Measurements from ENCODE around the gene SLC35C1.

Gene SLC35C1

GRCh38 chr11:45779602-45780001 is 25.3 kb upstream of the SLC35C1 start:
- Histone ChIP-seq H3K4me2 (ENCODE audit: low read depth, low read length, poor library complexity, severe bottlenecking) (no peak overlapping the region), H3K9me2 (replicated peaks; ENCODE audit: low read depth, low read length) (no peaks in the 10 kb centered on the region), H2AFZ (ENCODE audit: low read length) (no peak overlapping the region), H3K36me3 (ENCODE audit: insufficient read depth, low read length) (no peaks in the 10 kb centered on the region), H3K9ac (ENCODE audit: low read depth, low read length, poor library complexity, severe bottlenecking) (no peak overlapping the region), H3F3A (ENCODE audit: low read depth) (no peaks in the 10 kb centered on the region), H3K79me2 (ENCODE audit: insufficient read depth, low read length) (no peaks in the 10 kb centered on the region), H3K9me3 (ENCODE audit: insufficient read depth, low read depth, low read length) (no peaks in the 10 kb centered on the region), H3K27me3 (ENCODE audit: insufficient read depth, low read length, poor library complexity, severe bottlenecking) (no peaks in the 10 kb centered on the region), H4K20me1 (ENCODE audit: insufficient read depth, low read length, poor library complexity, severe bottlenecking) (no peaks in the 10 kb centered on the region), H3K4me3 (ENCODE audit: low read length, poor library complexity, severe bottlenecking) (no peak overlapping the region), H3K4me1 (ENCODE audit: insufficient read depth, low read length, poor library complexity, severe bottlenecking) (no peaks in the 10 kb centered on the region)
- TF ChIP-seq CTCF (conservative IDR thresholded peaks at IDR 0.05; ENCODE audit: low read length) = no peak
- TF ChIP-seq EZH2phosphoT487 (IDR thresholded peaks at IDR 0.05; ENCODE audit: borderline replicate concordance) = no peak

DNA sequence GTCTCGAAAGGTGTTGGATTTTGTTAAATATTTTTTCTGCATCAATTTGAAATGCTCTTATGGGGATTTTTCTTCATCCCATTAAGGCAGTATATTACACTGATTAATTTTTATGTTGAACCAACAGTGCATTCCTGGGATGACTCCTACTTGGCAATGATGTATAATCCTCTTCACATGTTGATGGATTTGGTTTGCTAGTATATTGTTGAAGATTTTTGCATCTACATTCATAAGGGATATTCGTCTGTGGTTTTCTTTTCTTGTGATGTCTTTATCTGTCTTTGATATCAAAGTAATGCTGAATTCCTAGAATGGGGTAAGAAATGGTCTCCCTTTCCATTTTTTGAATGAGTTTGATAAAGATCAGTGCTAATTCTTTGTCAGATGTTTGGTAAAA is 18.7 kb upstream of the SLC35C1 start:
- no peaks in the 10 kb centered on the region for H3K9me2 ChIP-seq (replicated peaks; ENCODE audit: low read depth, low read length)
- H4K20me1 ChIP-seq (ENCODE audit: insufficient read depth, low read length, poor library complexity, severe bottlenecking) = no peaks in the 10 kb centered on the region
- no peaks in the 10 kb centered on the region for H3K27me3 ChIP-seq (ENCODE audit: insufficient read depth, low read length, poor library complexity, severe bottlenecking)
- H2AFZ ChIP-seq (ENCODE audit: low read length) = no peak overlapping the region
- no peak overlapping the region for H3K4me2 ChIP-seq (ENCODE audit: low read depth, low read length, poor library complexity, severe bottlenecking)
- H3F3A ChIP-seq (ENCODE audit: low read depth) = no peaks in the 10 kb centered on the region
- no peaks in the 10 kb centered on the region for H3K79me2 ChIP-seq (ENCODE audit: insufficient read depth, low read length)
- no peak overlapping the region for H3K9ac ChIP-seq (ENCODE audit: low read depth, low read length, poor library complexity, severe bottlenecking)
- H3K4me3 ChIP-seq (ENCODE audit: low read length, poor library complexity, severe bottlenecking) = no peak overlapping the region
- no peaks in the 10 kb centered on the region for H3K36me3 ChIP-seq (ENCODE audit: insufficient read depth, low read length)
- H3K4me1 ChIP-seq (ENCODE audit: insufficient read depth, low read length, poor library complexity, severe bottlenecking) = no peaks in the 10 kb centered on the region
- TF ChIP-seq EZH2phosphoT487 (IDR thresholded peaks at IDR 0.05; ENCODE audit: borderline replicate concordance) (no peak), CTCF (conservative IDR thresholded peaks at IDR 0.05; ENCODE audit: low read length) (no peak)
- H3K9me3 ChIP-seq (ENCODE audit: insufficient read depth, low read depth, low read length) = no peaks in the 10 kb centered on the region

DNA sequence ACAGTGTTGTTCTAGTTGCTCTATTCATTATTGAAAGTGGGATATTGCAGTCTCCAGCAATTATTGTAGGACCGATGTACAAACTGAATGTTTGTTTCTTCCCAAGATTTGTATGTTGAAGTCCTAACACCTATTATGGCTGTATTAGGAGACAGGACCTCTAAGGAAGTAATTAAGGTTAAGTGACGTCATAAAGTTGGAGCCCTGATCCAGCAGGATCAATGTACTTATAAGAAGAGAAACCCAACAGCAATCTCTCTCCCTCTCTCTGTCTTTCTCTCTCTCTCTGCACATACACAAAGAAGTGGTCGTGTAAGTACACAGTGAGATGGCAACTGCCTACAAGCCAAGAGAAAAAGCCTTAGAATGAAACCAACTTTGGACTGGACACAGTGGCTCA is 16.1 kb upstream of the SLC35C1 start:
- no peaks in the 10 kb centered on the region for H3K79me2 ChIP-seq (ENCODE audit: insufficient read depth, low read length)
- H3K27me3 ChIP-seq (ENCODE audit: insufficient read depth, low read length, poor library complexity, severe bottlenecking) = no peaks in the 10 kb centered on the region
- no peaks in the 10 kb centered on the region for H4K20me1 ChIP-seq (ENCODE audit: insufficient read depth, low read length, poor library complexity, severe bottlenecking)
- H3K36me3 ChIP-seq (ENCODE audit: insufficient read depth, low read length) = no peaks in the 10 kb centered on the region
- H3K4me1 ChIP-seq (ENCODE audit: insufficient read depth, low read length, poor library complexity, severe bottlenecking) = no peaks in the 10 kb centered on the region
- no peaks in the 10 kb centered on the region for H3K9me3 ChIP-seq (ENCODE audit: insufficient read depth, low read depth, low read length)
- H3K4me2 ChIP-seq (ENCODE audit: low read depth, low read length, poor library complexity, severe bottlenecking) = no peak overlapping the region
- H3F3A ChIP-seq (ENCODE audit: low read depth) = no peaks in the 10 kb centered on the region
- no peaks in the 10 kb centered on the region for H3K9me2 ChIP-seq (replicated peaks; ENCODE audit: low read depth, low read length)
- H2AFZ ChIP-seq (ENCODE audit: low read length) = no peak overlapping the region
- H3K9ac ChIP-seq (ENCODE audit: low read depth, low read length, poor library complexity, severe bottlenecking) = no peak overlapping the region
- no peak overlapping the region for H3K4me3 ChIP-seq (ENCODE audit: low read length, poor library complexity, severe bottlenecking)
- no peak for TF ChIP-seq CTCF (conservative IDR thresholded peaks at IDR 0.05; ENCODE audit: low read length)
- TF ChIP-seq EZH2phosphoT487 (IDR thresholded peaks at IDR 0.05; ENCODE audit: borderline replicate concordance) = no peak

Data from Loucy (cell line).